MG63 (cell line): Measurements from ENCODE around the gene TNPO3. TPM values are rescaled to one million over a fixed set of nuclear protein-coding genes. Genes with fewer than 3 reads are reported as not detected.
A peak's percentile ranks its signal among the peaks of the same experiment; 100 is the strongest.
"Not testable (repeated sequence)": the region's sequence is repeated elsewhere in the genome, so short reads cannot be mapped to it uniquely, and the experiment has no call there.

ENCODE experiments used
- DNase-seq: peaks from one replicate; pipeline ENCODE4 v3.0.0-alpha.2; 2020
- H3K27me3 ChIP-seq: fragments of 250-450 bp; sonication (Bioruptor Pico); 2 replicates; pipeline ENCODE4 v1.5.1; 2020; ENCODE audit warnings: mild to moderate bottlenecking, moderate library complexity
- H3K36me3 ChIP-seq: fragments of 250-450 bp; sonication (Bioruptor Pico); 2 replicates; pipeline ENCODE4 v1.5.1; 2020; ENCODE audit warnings: mild to moderate bottlenecking, moderate library complexity
- H3K4me3 ChIP-seq: fragments of 250-450 bp; sonication (Bioruptor Pico); 2 replicates; pipeline ENCODE4 v1.5.1; 2020; ENCODE audit warnings: mild to moderate bottlenecking, moderate library complexity
- H3K9me3 ChIP-seq: fragments of 250-450 bp; sonication (Bioruptor Pico); 2 replicates; pipeline ENCODE4 v1.5.1; 2020; ENCODE audit warnings: mild to moderate bottlenecking, moderate library complexity
- total RNA-seq: library from RNA; depleted of rRNA; stranded (reverse); fragments of >200 nt; shearing (Covaris generic); gene quantifications from 2 replicates; pipeline ENCODE4 v1.2.3, GENCODE V29; 2014; ENCODE audit warnings: low replicate concordance

The TNPO3 gene
- total RNA-seq, 1 experiment from 2014 or later: 23.9 TPM

DNA sequence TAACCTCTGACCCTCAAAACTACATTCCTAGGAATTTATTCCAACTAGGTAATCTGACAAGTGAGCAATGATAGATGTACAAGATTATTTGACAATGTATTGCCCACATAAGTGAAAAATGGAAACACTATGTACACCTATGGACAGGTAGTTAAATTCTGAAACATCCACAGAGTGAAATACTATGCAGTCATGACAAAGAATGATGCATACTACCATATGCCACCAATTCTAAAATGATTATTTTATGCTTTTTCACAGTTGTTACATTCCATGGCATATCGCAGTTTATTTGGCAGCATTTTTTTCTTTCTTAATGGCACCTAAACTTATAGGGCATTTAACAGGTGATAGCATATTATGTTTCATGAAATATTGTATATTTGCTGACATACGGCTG, 20.1 kb upstream of the TNPO3 start:
- Histone ChIP-seq H3K4me3 (no peak overlapping the region), H3K27me3 (no peaks in the 10 kb centered on the region)

DNA sequence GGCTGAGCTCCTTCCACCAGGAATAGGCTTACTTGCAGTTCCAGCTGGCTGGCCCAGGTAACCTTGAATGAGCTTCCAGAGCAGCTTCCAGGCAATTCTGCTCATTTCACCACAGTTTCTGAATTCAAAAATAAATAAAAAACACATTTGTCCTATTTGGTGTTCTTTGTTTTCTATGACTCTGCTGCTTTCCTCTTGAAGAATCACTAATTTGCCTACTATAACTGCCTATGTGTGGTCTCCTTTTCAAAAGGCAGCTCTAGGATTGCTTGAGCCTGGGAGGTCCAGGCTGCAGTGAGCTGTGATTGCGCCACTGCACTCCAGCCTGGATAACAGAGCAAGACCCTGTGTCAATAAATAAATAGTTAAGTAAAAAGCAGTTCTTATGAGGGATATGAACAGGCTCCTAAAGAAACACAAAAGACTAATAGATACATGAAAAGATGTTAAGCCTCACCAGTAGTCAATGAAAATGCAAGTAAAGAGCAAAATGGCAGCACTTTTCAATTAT, 19.5 kb upstream of the TNPO3 start:
- H3K9me3 ChIP-seq: no peaks in the 10 kb centered on the region
- no peak for DNase-seq
- no peak overlapping the region for H3K4me3 ChIP-seq
- H3K36me3 ChIP-seq: no peaks in the 10 kb centered on the region
- no peaks in the 10 kb centered on the region for H3K27me3 ChIP-seq

More for the DNA sequence above, 20.1 kb upstream of the TNPO3 start:
- Histone ChIP-seq H3K36me3 (no peaks in the 10 kb centered on the region), H3K9me3 (no peaks in the 10 kb centered on the region)
- no peak for DNase-seq

DNA sequence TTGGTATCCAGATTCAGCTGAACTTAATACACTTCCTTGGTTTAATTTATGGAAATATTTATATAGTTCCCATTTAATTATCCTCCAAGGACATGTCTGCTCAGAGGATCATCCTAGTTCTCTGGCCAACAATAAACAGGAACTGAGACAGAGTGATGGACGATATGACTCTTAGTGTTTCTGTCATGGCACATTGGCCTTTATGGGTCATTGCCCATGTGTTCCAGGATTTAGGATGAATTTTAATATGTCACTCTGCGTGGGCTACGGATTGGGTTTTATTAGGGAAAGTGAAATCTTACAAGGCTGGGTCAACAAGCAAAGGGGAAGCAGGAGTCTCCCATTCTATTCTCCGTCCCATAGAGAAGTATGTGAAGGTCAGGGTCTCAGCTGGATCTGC, 18.8 kb upstream of the TNPO3 start:
- H3K27me3 ChIP-seq: no peaks in the 10 kb centered on the region
- H3K36me3 ChIP-seq: no peaks in the 10 kb centered on the region
- no peak overlapping the region for H3K4me3 ChIP-seq
- no peaks in the 10 kb centered on the region for H3K9me3 ChIP-seq
- no peak for DNase-seq

DNA sequence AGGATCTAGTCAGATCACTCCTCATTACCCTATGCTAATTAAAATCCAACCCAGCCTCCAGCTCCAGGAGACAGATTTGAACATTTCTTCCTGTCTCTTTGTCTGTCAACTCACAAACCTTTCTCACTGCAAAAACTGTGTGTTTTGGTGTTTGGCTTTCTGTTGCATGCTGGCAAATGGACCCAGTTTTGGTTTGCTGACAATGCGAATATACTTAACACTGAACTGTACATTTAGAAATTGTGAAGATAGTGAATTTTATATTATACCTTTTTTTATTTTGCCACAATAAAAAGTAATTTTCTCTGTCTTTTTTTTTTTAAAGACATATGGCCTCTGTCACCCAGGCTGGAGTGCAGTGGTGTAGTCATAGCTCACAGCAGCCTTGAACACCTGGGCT, 18.3 kb upstream of the TNPO3 start:
- H3K9me3 ChIP-seq: no peaks in the 10 kb centered on the region
- no peaks in the 10 kb centered on the region for H3K36me3 ChIP-seq
- peak; percentile 54 for DNase-seq
- no peak overlapping the region for H3K4me3 ChIP-seq
- H3K27me3 ChIP-seq: no peaks in the 10 kb centered on the region

DNA sequence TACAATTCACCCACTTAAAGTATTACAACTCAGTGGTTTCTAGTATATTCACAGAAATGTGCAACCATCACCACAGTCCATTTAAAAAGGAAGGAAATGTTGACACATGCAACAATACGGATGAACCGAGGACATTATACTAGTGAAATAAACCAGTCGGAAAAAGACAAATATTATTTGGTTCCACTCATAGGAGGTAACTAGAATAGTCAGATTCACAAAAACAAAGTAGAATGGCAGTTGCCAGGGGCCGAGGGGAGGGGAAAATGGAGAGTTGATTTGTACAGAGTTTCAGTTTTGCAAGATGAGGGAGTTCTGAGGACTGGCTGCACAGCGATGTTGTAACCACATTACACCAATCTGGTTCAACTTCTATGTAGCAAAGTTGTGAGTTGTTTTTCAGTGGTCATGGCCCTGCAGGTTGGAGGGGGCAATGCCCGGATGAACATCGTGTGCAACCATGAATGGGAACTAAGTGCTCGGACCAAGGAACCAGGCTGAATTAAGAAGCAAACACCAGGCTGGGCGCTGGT, 17.6 kb upstream of the TNPO3 start:
- no peaks in the 10 kb centered on the region for H3K36me3 ChIP-seq
- no peaks in the 10 kb centered on the region for H3K27me3 ChIP-seq
- H3K9me3 ChIP-seq: no peaks in the 10 kb centered on the region
- no peak for DNase-seq
- no peak overlapping the region for H3K4me3 ChIP-seq

DNA sequence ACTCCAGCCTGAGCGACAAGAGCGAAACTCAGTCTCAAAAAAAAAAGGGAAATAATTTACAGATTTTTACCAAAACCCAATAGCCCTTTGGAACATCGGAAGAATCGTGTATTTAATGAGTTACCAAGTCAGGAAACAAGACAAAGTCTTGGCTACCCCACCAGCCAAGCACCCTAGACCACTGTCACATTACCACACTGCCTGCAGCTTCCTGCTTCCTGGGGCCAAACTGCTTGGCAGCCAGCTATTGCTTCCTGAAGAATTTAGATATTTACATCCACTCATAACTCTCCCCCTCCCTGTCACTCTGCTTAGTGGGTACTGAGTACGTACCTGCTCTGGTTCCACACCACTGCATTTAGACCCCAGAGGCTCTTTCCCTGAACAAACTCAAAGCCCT, 14.1 kb upstream of the TNPO3 start:
- Histone ChIP-seq H3K27me3 (no peaks in the 10 kb centered on the region), H3K36me3 (no peaks in the 10 kb centered on the region), H3K9me3 (no peaks in the 10 kb centered on the region), H3K4me3 (no peak overlapping the region)
- DNase-seq: peak; percentile 9

DNA sequence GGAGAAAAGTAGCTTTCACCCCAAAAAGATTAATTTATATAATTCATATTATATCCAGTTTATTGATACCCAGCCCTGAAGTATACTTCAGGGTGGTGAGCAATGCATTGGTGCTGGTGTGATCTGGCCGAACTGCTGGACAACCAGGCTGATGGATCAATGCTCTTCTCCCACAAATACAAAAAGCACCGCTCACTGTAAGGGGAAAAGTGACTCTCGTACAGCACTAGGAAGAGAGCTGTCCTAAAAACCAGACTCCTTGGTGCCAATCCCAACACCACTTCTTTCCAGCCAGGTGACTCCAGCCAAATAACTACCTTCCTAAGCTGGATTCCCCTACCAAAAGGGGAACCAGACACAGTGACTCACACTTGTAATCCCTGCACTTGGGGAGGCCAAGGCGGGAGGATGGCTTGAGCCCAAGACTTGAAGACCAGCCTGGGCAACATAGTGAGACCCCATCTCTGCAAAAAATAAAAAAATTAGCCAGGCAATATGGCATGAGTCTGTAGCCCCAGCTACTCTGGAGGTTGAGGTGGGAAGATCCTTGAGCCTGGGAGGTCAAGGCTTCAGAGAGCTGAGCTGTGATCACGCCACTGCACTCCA, 13.1 kb upstream of the TNPO3 start:
- H3K36me3 ChIP-seq: no peaks in the 10 kb centered on the region
- H3K9me3 ChIP-seq: no peaks in the 10 kb centered on the region
- peak; percentile 2 for DNase-seq
- no peaks in the 10 kb centered on the region for H3K27me3 ChIP-seq
- H3K4me3 ChIP-seq: no peak overlapping the region

DNA sequence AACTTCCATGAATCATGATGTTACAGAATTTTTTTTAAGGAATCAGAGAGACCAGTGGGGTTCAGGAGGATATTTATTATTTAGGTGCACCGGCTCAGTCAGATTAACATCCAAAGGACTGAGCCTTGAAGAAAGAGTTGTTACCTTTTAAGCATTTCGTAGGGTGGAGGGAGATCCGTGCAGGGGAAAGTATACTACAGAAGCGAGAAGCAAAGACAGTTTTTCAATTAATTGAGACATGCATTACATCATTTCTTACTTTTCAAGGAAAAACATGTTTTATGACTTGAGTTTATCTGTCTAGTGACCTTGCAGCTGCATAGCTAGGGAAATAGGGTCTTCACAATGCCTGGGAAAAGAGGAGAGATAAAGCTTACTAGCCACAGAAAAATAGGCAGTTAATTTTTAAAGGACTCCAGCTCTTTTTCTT, 12.2 kb upstream of the TNPO3 start:
- H3K9me3 ChIP-seq, H3K4me3 ChIP-seq, H3K27me3 ChIP-seq, DNase-seq, H3K36me3 ChIP-seq: not testable (repeated sequence)

DNA sequence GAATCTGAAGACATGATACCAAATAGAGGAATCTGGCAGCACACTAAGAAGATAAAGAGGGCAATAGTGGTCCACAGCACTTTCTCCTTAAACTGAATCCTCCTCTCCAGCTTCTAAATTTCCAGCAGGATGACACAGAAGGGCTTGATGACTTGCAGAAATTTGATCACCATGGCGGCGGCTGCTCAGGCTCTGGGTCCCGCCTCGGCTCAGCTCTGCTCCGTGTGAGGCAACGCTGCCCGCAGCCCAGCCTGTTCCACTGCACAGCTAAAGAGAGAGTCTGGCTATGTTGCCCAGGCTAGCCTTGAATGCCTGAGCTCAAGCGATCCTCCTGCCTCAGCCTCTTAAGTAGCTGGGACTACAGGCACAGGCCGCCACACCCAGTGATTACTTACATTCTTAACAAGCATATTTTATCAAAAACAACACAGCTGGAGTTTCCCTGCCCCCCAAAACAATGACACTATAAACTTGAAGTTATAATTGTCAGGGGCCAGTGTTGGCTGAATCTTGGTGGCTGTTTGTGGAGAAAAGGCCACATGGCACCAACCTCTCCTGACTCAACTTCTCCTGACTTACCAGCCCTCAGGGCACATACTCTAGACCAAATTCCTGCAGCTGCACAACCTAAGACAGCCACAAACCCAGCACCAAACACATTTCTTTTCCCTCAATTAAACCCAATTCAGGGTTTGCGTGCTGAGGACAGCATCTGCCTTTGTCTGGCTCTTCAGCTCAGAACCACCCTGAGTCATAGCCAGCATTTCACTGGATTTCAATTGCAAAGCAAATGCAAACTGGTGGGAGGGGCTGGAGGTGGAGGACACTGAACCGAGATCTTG, 11.6 kb upstream of the TNPO3 start:
- Histone ChIP-seq H3K36me3 (no peaks in the 10 kb centered on the region), H3K9me3 (no peaks in the 10 kb centered on the region), H3K27me3 (no peaks in the 10 kb centered on the region), H3K4me3 (no peak overlapping the region)
- peak; percentile 85 for DNase-seq

DNA sequence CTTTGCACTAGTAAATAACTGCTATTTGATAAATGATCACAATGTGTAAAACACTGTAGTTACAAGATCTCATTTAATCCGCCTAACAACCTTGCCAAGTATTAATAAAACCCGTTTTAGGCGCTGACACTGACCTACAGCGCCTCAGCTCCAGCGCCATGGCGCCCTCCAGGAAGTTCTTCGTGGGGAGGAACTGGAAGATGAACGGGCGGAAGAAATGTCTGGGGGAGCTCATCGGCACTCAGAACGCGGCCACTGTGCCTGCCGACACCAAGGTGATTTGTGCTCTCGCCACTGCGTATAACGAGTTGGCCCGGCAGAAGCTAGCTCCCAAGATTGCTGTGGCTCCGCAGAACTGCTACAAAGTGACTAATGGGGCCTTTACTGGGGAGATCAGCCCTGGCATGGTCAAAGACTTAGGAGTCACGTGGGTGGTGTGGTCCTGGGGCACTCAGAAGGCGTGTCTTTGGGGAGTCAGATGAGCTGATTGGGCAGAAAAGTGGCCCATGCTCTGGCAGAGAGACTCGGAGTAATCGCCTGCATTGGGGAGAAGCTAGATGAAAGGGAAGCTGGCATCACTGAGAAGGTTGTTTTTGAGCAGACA, 1.1 kb upstream of the TNPO3 start:
- no peak for DNase-seq
- H3K4me3 ChIP-seq: peak overlapping the region; percentile 93
- H3K36me3 ChIP-seq: peaks cover 6% of the 10 kb centered on the region; the same call in 1 of the 2 replicates
- H3K27me3 ChIP-seq: no peaks in the 10 kb centered on the region
- no peaks in the 10 kb centered on the region for H3K9me3 ChIP-seq

DNA sequence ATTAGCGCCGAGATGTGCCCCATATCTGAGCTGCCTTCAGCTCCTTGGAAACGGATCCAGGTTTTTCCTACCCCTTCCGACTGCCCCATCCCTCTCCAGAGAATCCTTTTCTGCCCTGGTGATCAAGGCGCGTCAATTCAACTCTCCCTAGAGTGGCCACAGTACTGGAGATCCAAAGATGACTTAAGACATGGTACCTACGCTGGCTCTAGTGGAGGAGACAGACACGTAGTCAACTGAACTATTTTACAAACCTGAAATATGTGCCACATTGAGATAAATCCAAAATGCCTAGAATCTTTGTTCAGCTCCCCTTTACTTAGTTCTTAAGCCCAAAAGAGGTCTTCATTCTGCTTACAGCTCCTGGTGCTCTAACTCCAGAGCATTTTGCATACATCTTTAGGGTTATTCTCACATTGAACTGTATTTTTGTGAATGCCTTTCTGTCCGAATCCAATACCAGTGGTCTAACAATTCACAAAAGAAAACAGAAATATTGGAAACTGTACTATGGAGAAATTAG, 444 bp upstream of the TNPO3 start:
- peaks cover 6% of the 10 kb centered on the region; the same call in 1 of the 2 replicates for H3K36me3 ChIP-seq
- peak overlapping the region; percentile 93 for H3K4me3 ChIP-seq
- no peaks in the 10 kb centered on the region for H3K27me3 ChIP-seq
- H3K9me3 ChIP-seq: no peaks in the 10 kb centered on the region
- DNase-seq: no peak

DNA sequence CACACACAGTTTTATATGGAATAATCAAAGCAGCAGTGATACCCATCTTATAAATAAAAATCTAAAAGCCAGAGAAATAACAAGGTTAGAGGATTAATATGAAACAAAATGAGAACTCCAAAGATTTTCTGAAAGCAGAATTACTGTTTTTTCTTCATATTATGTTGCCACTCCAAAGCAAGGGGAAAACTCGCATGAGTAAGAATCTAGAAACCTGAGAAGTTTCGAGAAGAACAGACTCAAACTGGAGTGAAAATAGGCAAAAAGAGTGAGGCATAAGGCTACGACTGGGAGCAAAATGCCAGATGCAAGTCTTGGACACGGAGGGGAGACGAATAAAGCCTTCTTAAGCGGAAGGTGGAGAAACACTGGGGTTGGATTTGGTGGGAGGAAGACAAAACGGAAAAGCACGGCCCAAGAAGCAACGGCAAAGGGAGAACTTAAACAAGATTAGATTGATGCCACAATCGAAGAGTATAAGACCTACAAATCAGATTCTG, 923 bp downstream of the TNPO3 start:
- no peak for DNase-seq
- peaks cover 7% of the 10 kb centered on the region; the same call in 1 of the 2 replicates for H3K36me3 ChIP-seq
- no peaks in the 10 kb centered on the region for H3K27me3 ChIP-seq
- no peaks in the 10 kb centered on the region for H3K9me3 ChIP-seq
- peak overlapping the region; percentile 93 for H3K4me3 ChIP-seq

DNA sequence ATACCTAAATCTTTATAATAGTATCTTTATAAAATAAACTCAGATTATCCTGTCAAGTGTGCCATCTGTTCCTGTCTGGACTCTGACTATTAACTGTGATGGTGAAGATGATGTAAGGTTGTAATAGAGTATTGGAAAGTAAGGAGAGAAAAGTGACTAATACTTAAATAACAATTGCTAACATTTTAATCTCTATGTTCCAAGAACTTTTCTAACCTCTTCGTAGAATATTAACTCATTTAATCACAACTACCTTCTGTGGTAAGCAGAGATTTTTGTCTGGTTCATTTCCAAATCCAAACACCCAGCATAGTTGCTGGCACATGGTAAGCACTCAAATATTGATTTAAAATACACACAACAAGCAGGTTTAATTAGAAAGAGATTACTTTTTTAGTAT, 2.5 kb downstream of the TNPO3 start:
- no peaks in the 10 kb centered on the region for H3K9me3 ChIP-seq
- peaks cover 11% of the 10 kb centered on the region; the same call in 1 of the 2 replicates for H3K36me3 ChIP-seq

DNA sequence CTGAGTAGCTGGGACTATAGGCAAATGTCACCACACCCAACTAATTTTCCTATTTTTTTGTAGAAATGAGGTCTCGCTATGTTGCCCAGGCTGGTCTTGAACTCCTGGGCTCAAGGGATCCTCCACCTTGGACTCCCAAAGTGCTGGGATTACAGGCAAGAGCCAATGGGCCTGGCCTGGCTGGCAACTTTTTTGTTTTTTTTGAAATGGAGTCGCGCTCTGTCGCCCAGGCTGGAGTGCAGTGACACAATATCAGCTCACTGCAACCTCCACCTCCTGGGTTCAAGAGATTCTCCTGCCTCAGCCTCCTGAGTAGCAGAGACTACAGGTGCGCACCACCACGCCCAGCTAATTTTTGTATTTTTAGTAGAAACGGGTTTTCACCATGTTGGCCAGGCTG, 3.5 kb downstream of the TNPO3 start:
- H3K9me3 ChIP-seq, H3K4me3 ChIP-seq, H3K27me3 ChIP-seq, DNase-seq: not testable (repeated sequence)
- peaks cover 11% of the 10 kb centered on the region; the same call in 1 of the 2 replicates for H3K36me3 ChIP-seq

More for the DNA sequence above, 2.5 kb downstream of the TNPO3 start:
- Histone ChIP-seq H3K4me3 (peak overlapping the region; percentile 5; the same call in 1 of the 2 replicates), H3K27me3 (no peaks in the 10 kb centered on the region)
- DNase-seq: no peak

DNA sequence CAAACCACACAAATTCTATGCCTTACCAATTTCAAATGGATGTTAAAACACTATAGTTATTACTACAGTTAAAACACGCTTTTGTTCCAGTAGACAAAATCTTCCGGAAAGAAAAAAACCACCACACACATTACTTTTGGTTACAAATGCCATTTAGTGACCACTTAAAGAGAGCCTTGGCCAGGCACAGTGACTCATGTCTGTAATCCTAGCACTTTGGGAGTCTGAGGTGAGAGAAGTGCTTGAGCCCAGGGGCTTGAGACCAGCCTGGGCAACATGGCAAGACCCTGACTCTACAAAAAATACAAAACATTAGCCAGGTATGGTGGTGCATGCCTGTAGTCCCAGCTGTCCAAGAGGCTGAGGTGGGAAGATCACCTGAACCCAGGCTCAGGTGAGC, 7.2 kb downstream of the TNPO3 start:
- Histone ChIP-seq H3K36me3 (peaks cover 9% of the 10 kb centered on the region; the same call in 1 of the 2 replicates), H3K4me3 (no peak overlapping the region), H3K27me3 (no peaks in the 10 kb centered on the region), H3K9me3 (no peaks in the 10 kb centered on the region)
- no peak for DNase-seq

DNA sequence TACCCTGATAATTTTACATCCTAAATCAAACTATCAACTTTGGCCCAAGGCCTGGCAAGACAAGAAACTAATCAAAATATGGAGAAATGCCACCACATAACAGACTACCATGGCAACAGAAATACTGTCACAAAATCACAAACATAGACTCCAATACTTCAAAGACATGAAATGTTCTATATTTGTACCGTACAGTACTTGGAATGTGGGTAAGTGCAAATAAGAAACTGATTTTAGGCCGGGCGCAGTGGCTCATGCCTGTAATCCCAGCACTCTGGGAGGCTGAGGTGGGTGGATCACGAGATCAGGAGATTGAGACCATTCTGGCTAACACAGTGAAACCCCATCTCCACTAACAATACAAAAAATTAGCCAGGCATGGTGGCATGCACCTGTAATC, 9.2 kb downstream of the TNPO3 start:
- Histone ChIP-seq H3K4me3 (no peak overlapping the region), H3K9me3 (no peaks in the 10 kb centered on the region), H3K27me3 (no peaks in the 10 kb centered on the region), H3K36me3 (peaks cover 5% of the 10 kb centered on the region; the same call in 1 of the 2 replicates)
- DNase-seq: no peak

DNA sequence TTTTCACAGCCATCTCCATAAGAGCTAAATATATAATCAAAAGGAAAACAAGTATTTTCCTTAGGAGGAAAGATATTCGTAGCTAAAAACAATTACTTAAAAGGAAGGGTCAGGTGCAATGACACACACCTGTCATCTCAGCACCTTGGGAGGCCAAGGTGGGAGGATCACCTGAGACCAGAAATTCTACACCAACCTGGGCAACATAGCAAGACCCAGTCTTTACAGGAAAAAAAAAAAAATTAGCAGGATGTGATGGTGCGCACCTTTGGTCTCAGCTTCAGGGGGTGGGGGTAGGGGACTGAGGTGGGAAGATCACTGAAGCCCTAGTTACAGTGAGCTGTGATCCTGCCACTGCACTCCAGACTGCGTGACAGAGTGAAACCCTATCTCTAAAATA, 11.9 kb downstream of the TNPO3 start:
- H3K9me3 ChIP-seq: no peaks in the 10 kb centered on the region
- peaks cover 9% of the 10 kb centered on the region for H3K36me3 ChIP-seq
- H3K27me3 ChIP-seq: no peaks in the 10 kb centered on the region
- DNase-seq: no peak
- H3K4me3 ChIP-seq: no peak overlapping the region
